Kidney epithelial cell (primary cell): ENCODE data around the gene STK39. TPM values are rescaled to one million over a fixed set of nuclear protein-coding genes. Genes with fewer than 3 reads are reported as not detected.

Experiments used
- DNase-seq: peaks from one replicate; pipeline ENCODE4 v3.0.0-alpha.2; 2010; ENCODE audit warnings: low read depth
- H3K27me3 ChIP-seq: 2 replicates; pipeline ENCODE4 v1.6.0; 2011; ENCODE audit warnings: low read length; ENCODE audit not compliant: control insufficient read depth, insufficient read depth
- H3K36me3 ChIP-seq: 2 replicates; pipeline ENCODE4 v1.5.1; 2011; ENCODE audit warnings: low read length; ENCODE audit not compliant: control insufficient read depth, insufficient read depth
- H3K4me3 ChIP-seq: 2 replicates; pipeline ENCODE4 v1.5.1; 2011; ENCODE audit warnings: low read depth, mild to moderate bottlenecking, control low read depth, low read length
- total RNA-seq: library from RNA; depleted of rRNA; stranded (reverse); fragments of >200 nt; gene quantifications from 2 replicates; pipeline ENCODE4 v1.2.3, GENCODE V29; 2015
- TF ChIP-seq, protein P1 (sequence below): IDR thresholded peaks from 2 replicates; pipeline ENCODE4 v1.5.1; 2011; ENCODE audit warnings: mild to moderate bottlenecking, moderate library complexity, low read length, control low read depth, inconsistent platforms; ENCODE audit not compliant: insufficient read depth, poor library complexity, severe bottlenecking

Gene STK39
- total RNA-seq, 1 donor from 2014 or later: 30.1 TPM

DNA sequence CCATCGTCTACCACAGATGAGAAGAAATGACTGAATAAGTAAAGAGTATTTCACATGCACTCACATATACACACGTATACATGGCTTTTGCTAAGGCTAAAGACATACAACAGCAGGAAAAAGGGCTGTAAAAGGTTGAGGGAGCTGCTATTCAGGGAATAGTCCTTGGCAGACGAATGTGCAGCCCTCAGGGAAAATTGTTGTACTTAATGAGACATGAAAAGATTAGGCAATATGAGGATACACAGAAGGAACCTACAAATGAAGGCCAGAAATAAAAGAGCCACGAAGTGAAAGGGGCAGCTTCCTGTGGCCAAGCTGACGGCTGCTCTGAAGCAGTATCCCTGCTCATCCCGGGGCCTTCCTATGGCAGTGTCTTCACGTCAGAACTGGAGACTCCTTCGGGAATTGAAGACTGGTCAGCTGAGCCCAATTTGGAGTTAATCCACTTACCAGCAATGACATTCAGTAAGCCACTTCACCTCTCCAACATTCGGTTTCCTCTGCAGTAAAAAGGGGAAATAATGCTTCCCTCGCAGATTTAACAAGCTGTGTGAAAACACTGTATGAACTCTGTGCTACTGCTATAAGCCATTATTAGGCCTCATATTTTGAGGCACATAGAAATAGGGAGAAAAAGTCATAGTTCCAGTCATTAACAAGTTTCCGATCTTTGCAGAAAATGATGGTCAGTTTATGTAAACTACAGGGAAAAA, 221.8 kb downstream of the STK39 start:
- no peaks in the 10 kb centered on the region for H3K36me3 ChIP-seq
- H3K4me3 ChIP-seq: no peak overlapping the region
- TF ChIP-seq, protein P1, sequence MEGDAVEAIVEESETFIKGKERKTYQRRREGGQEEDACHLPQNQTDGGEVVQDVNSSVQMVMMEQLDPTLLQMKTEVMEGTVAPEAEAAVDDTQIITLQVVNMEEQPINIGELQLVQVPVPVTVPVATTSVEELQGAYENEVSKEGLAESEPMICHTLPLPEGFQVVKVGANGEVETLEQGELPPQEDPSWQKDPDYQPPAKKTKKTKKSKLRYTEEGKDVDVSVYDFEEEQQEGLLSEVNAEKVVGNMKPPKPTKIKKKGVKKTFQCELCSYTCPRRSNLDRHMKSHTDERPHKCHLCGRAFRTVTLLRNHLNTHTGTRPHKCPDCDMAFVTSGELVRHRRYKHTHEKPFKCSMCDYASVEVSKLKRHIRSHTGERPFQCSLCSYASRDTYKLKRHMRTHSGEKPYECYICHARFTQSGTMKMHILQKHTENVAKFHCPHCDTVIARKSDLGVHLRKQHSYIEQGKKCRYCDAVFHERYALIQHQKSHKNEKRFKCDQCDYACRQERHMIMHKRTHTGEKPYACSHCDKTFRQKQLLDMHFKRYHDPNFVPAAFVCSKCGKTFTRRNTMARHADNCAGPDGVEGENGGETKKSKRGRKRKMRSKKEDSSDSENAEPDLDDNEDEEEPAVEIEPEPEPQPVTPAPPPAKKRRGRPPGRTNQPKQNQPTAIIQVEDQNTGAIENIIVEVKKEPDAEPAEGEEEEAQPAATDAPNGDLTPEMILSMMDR: no peak
- no peaks in the 10 kb centered on the region for H3K27me3 ChIP-seq
- DNase-seq: no peak

- DNase-seq: no peak
- Histone ChIP-seq H3K27me3 (no peaks in the 10 kb centered on the region), H3K36me3 (no peaks in the 10 kb centered on the region), H3K4me3 (no peak overlapping the region)
- TF ChIP-seq, protein P1: no peak
These were observed 222.9 kb downstream of the STK39 start for GRCh38 chr2:168024459-168024858.

DNA sequence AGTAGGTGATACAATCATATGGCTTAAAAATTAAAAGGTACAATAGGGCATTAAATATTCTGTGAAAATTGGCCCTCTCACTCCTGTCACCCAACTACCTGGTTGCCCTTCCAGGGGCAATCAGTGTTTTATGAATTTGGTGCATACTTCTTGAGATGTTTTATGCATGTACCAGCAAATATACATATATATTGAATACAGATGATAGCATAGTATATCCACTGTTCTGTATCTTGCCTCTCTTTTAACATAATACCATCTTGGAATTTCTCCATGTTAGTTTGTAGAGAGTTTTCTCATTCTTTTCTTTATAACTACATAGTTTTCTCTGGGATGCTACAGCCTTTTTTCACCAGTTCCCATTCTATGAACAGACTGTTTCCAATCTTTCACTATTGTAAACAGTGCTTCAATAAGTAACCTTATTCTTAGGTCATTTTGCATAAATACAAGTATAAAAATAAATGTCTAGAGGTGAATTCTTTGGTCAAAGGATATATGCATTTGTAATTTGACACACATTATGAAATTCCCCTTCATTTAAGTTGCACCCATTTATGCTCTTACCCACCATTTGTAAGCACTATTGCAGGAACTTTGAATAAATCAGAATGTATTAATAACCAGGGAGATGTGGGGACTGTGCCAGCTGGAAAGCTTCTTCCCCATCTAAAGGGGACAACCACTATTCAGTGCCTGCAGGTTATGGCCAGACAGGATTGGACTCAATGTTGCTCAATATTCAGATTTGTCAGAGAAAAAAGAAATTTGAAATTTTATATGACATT, 225.4 kb downstream of the STK39 start:
- Histone ChIP-seq H3K36me3 (no peaks in the 10 kb centered on the region), H3K4me3 (no peak overlapping the region), H3K27me3 (no peaks in the 10 kb centered on the region)
- DNase-seq: no peak
- TF ChIP-seq, protein P1: no peak

DNA sequence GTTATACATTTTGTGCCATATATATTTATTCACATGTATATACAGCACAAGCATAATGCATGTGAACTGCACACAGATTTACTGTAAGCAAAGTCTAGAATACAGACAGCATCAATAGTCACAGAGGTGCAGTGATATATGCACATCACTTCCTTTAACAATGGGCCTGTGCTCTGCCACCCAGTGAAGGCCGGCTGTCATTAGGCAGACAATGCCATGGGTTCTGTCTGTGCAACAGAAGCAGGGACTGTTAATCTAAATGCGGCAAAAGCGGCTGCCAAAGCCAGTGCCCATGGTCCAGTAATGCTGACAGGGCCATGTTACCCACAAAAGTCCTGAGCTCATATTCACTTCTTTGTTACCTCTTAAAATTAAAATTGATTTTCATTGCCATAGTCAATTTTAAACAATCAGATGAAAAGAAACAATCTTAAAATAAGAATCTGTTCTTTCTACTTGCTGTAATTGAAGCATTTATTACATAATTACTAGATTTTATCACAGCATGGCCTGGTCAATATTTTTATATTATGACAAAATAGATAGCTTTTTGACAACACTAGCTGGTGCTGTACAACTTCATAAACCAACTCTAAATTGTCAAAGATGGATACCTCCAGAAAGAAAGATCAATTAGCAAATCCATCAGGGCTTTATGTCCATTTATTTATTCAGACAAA, 232.0 kb downstream of the STK39 start:
- no peak for DNase-seq
- H3K4me3 ChIP-seq: no peak overlapping the region
- H3K27me3 ChIP-seq: no peaks in the 10 kb centered on the region
- H3K36me3 ChIP-seq: no peaks in the 10 kb centered on the region
- TF ChIP-seq, protein P1: no peak

DNA sequence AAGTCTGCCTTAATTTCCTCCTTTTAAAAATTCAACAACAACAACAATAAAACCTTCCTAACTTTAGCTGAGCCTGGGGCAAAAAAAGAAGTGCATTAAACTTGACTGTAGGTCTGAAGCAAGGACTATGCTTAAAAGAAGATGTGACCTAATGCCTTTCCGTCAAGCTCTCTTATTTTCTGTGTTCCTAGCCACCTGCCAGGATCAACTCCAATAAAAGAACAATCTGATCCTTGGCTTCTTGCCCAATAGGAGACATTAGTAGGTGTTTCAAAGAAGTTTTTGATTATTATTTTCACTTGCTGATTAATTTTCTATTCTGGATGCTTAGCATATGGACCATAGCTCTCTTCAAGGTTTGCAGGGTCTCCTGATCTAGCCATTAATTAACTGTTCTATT, 237.5 kb downstream of the STK39 start:
- Histone ChIP-seq H3K36me3 (no peaks in the 10 kb centered on the region), H3K27me3 (no peaks in the 10 kb centered on the region), H3K4me3 (no peak overlapping the region)
- TF ChIP-seq, protein P1: no peak
- no peak for DNase-seq
